Gastrocnemius medialis (tissue), 4 donors: ENCODE measurements around the gene TMCO6. TPM values are rescaled to one million over a fixed set of nuclear protein-coding genes. Genes with fewer than 3 reads are reported as not detected.

ENCODE experiments used
- ATAC-seq, 2 donors: fragments of 150-250 bp; one replicate each; pipeline ENCODE4 v1.9.1; 2016
- DNase-seq, 2 donors: peaks; one replicate each; pipeline ENCODE4 v3.0.0-alpha.2; 2019
- H3K27ac ChIP-seq, 4 donors: fragments of 200-600 bp; sonication (generic); 1 replicate in 1 of 4; 2 replicates in 3 of 4; pipeline ENCODE4 v1.5.1; 2016 to 2018; ENCODE audit warnings: mild to moderate bottlenecking in 2 of 4, moderate library complexity in 1 of 4
- H3K27me3 ChIP-seq, 3 donors: fragments of 200-600 bp; sonication (generic) in 2 of 3; 1 replicate in 1 of 3; 2 replicates in 2 of 3; pipeline versions ENCODE4 v1.5.1 to v1.6.0; 2016 to 2019; ENCODE audit warnings: mild to moderate bottlenecking in 1 of 3, moderate library complexity in 1 of 3
- H3K36me3 ChIP-seq, 2 donors: fragments of 200-600 bp; sonication (generic) in 1 of 2; one replicate each; pipeline ENCODE4 v1.5.1; 2017 to 2018
- H3K4me1 ChIP-seq, 2 donors: fragments of 200-600 bp; sonication (generic) in 1 of 2; one replicate each; pipeline ENCODE4 v1.5.1; 2016 to 2017; ENCODE audit warnings: mild to moderate bottlenecking in 2 of 2
- H3K4me3 ChIP-seq, 4 donors: fragments of 200-600 bp; sonication (generic) in 3 of 4; 1 replicate in 1 of 4; 2 replicates in 3 of 4; pipeline ENCODE4 v1.5.1; 2016 to 2019; ENCODE audit warnings: mild to moderate bottlenecking in 2 of 4
- H3K9me3 ChIP-seq, 3 donors: fragments of 200-600 bp; sonication (generic) in 2 of 3; 1 replicate in 1 of 3; 2 replicates in 2 of 3; pipeline ENCODE4 v1.5.1; 2016 to 2019
- CTCF ChIP-seq, 5 experiments: fragments of 450-650 bp in 3 of 5; fragments of 200-600 bp in 2 of 5; sonication (generic) in 2 of 5; IDR thresholded peaks in 4 of 5; conservative IDR thresholded peaks in 1 of 5; 1 replicate in 4 of 5; 2 replicates in 1 of 5; pipeline ENCODE4 v1.5.1; 2016 to 2019; ENCODE audit warnings: antibody characterized with exemption in 5 of 5, mild to moderate bottlenecking in 3 of 5, moderate library complexity in 3 of 5
- POLR2A ChIP-seq, 2 donors: fragments of 450-650 bp; IDR thresholded peaks; one replicate each; pipeline ENCODE4 v1.6.1; 2017; ENCODE audit warnings: antibody characterized with exemption in 2 of 2, mild to moderate bottlenecking in 2 of 2, moderate library complexity in 2 of 2
- in situ Hi-C, 4 donors: fragments of 200-750 bp; cut with MboI; loops; one replicate each; pipeline versions ENCODE4 v1.15.0 to v1.8.0; 2017; ENCODE audit warnings: low sequenced_read_pairs in 4 of 4
- intact Hi-C: fragments of 100-400 bp; cut with DNase I; formaldehyde crosslinking; loops from one replicate; pipeline ENCODE4 v1.15.1; 2023; ENCODE audit warnings: low total_unique reads
- total RNA-seq, 4 donors: library from RNA; depleted of rRNA; stranded (reverse); fragments of >200 nt; gene quantifications; one replicate each; pipeline versions ENCODE4 v1.1.0 to v1.2.3, GENCODE V29; 2016

The TMCO6 gene
- total RNA-seq, 4 donors from 2014 or later: 5.1 to 15.4 (median 9.5) TPM

DNA sequence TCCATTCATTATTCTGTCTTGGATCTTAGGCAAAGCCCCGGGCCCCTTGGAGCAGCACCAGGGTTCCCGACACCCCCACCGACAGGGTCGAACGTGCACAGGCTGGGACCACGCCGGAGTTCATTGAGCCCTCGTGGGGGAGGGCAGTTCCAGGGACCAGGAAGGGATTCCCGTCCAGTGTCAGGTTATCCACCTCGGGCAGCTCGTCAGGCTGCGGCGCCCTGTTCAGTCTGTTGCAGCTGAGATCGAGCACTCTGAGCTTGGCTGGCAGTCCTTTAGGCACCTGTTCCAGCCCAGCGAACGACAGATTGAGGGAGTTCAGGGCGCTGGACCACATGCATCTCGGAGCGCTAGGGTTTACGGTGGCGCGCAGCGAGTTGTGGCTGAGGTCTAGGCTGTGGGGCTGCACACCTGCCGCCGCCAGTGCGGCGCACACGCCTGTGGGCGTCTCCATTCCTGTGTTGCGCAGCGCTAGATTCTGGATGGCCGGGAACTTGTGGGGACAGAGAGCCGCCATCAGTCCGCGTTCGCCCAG is 7.4 kb upstream of the TMCO6 start:
- no peaks in the 10 kb centered on the region for H3K36me3 ChIP-seq
- TF ChIP-seq CTCF (IDR thresholded peaks at IDR 0.05 in 4 of 5, conservative IDR thresholded peaks at IDR 0.05 in 1 of 5) (no peak), POLR2A (IDR thresholded peaks at IDR 0.05) (no peak)
- peaks cover 8 to 13% of the 10 kb centered on the region in 2 donors for H3K4me1 ChIP-seq
- peak overlapping the region; percentile 55 to 67 (median 60) for H3K4me3 ChIP-seq
- peak; percentile 55 to 63 for ATAC-seq
- peak overlapping the region; percentile 70 to 78 (median 75) for H3K27ac ChIP-seq
- in situ Hi-C loops: loop anchor here in 3 of 4 donors (5.0 to 10.0 kb wide), 3 partner anchors 47 to 57 kb away; no protein-coding TSS in a partner anchor
- DNase-seq: no peak
- H3K9me3 ChIP-seq: no peaks in the 10 kb centered on the region
- intact Hi-C loops: no loop called here
- no peaks in the 10 kb centered on the region for H3K27me3 ChIP-seq

DNA sequence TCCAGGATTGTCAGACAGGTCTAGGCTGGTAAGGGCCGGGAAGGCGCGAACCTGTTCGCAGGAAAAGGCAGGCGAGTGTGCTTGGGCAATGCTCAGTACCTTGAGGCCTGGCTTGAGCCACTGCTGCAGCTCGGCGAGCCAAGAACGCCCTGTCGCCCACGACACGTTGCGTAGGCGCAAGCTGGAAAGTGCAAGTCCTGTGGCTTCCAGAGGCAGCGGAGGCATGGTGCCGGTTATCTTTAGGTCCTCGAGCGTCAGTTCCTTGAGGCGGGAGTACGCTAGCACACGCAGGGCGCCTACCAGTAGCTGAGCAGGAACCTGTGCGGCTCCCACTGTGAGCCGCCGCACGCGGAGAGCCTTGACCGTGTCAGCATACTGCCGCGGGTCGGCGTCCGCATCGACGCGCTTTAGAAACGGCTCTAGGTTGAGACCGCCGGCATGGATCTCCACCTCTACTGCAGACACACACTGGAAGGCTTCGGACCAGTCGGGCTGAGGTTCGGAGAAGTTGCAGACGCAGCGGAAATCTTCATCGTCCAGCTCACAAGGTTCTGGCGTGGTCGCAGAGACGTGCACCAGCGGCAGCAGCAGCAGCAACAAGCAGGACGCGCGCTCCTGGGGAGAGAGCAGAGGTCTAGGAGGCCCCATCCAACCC is 6.8 kb upstream of the TMCO6 start:
- TF ChIP-seq CTCF (IDR thresholded peaks at IDR 0.05 in 4 of 5, conservative IDR thresholded peaks at IDR 0.05 in 1 of 5): no peak
- TF ChIP-seq POLR2A (IDR thresholded peaks at IDR 0.05): peak; percentile 15 to 47
- Histone ChIP-seq H3K4me3 (peak overlapping the region; percentile 55 to 67 (median 60)), H3K27ac (peak overlapping the region; percentile 70 to 78 (median 75)), H3K27me3 (no peaks in the 10 kb centered on the region), H3K36me3 (no peaks in the 10 kb centered on the region), H3K9me3 (no peaks in the 10 kb centered on the region), H3K4me1 (peaks cover 8 to 13% of the 10 kb centered on the region in 2 donors)
- in situ Hi-C loops: loop anchor here in 3 of 4 donors (5.0 to 10.0 kb wide), 3 partner anchors 48 to 58 kb away; no protein-coding TSS in a partner anchor
- peak; percentile 75 to 76 for ATAC-seq
- DNase-seq: peak; percentile 24 to 66
- intact Hi-C loops: no loop called here

- peak within 1 kb of the TSS; percentile 55 to 67 (median 60) for H3K4me3 ChIP-seq
- H3K27ac ChIP-seq: peak within 1 kb of the TSS; percentile 70 to 78 (median 75)
- in situ Hi-C loops: loop anchor here in 3 of 4 donors (5.0 to 10.0 kb wide), 3 partner anchors 48 to 58 kb away; no protein-coding TSS in a partner anchor
- H3K9me3 ChIP-seq: no peaks in the 10 kb centered on the region
- H3K4me1 ChIP-seq: peaks cover 8 to 13% of the 10 kb centered on the region in 2 donors
- TF ChIP-seq CTCF (IDR thresholded peaks at IDR 0.05 in 4 of 5, conservative IDR thresholded peaks at IDR 0.05 in 1 of 5): no peak
- no peak for TF ChIP-seq POLR2A (IDR thresholded peaks at IDR 0.05)
- H3K36me3 ChIP-seq: no peaks in the 10 kb centered on the region
- intact Hi-C loops: no loop called here
- no peaks in the 10 kb centered on the region for H3K27me3 ChIP-seq
- ATAC-seq (peak; percentile 47 to 56), DNase-seq (peak; percentile 36 to 61)
Observed at GRCh38 chr5:140633021-140633471, 6.2 kb upstream of the TMCO6 start, which contains the start of gene CD14. Gene CD14, minus strand, starts transcription at chr5:140633175. Its CDS starts 104 bp downstream, at chr5:140633071.

DNA sequence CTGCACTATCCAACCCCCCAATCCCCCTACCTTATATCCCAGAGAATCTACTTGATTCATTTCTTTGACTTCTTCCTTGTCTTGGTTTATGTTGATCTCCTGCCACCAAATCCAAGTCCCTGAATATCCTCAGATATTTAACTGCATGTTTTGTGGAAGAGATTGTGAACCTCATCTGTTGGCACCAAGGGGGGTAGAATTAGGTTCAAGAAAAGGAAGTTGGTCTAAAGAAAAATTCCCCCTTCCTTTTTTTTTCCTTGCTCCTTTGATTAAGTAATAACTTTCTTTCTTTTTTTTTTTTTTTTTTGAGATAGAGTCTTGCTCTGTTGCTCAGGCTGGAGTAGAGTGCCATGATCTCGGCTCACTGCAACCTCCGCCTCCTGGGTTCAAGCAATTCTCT is 5.8 kb upstream of the TMCO6 start:
- Histone ChIP-seq H3K27ac (peak overlapping the region; percentile 70 to 78 (median 75)), H3K9me3 (no peaks in the 10 kb centered on the region), H3K27me3 (no peaks in the 10 kb centered on the region), H3K4me1 (peaks cover 8 to 13% of the 10 kb centered on the region in 2 donors), H3K36me3 (no peaks in the 10 kb centered on the region), H3K4me3 (peak overlapping the region in 3 of 4 donors; percentile 58 to 67 (median 61))
- TF ChIP-seq CTCF (IDR thresholded peaks at IDR 0.05 in 4 of 5, conservative IDR thresholded peaks at IDR 0.05 in 1 of 5): no peak
- DNase-seq (no peak), ATAC-seq (no peak)
- in situ Hi-C loops (loop anchor here in 3 of 4 donors (5.0 to 10.0 kb wide), 3 partner anchors 49 to 59 kb away; no protein-coding TSS in a partner anchor), intact Hi-C loops (no loop called here)
